ENCODE measurements around the gene NCBP3.
A peak's percentile ranks its signal among the peaks of the same experiment; 100 is the strongest.
"Not testable (repeated sequence)": the region's sequence is repeated elsewhere in the genome, so short reads cannot be mapped to it uniquely, and the experiment has no call there.

Gene NCBP3

DNA sequence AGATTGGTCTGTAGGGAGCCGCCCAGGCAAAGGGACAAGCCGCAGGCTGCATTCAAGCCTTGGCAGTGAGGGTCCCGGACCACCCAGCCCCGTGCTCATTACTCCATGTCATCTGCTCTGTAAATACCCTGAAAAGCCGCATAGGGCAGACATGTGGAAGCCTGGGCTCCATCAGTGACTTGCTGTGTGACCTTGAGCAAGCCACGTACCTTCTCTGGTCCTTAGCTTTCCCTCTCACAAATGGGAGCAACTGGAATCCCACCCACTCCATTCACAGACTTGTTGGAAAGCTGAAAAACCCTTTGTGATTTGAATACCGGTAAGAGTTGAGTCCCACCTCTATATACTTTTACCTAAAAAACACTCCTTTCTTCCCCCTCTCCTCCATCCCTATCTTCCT lies 34.9 kb upstream of the NCBP3 start:
- no peak for DNase-seq

DNA sequence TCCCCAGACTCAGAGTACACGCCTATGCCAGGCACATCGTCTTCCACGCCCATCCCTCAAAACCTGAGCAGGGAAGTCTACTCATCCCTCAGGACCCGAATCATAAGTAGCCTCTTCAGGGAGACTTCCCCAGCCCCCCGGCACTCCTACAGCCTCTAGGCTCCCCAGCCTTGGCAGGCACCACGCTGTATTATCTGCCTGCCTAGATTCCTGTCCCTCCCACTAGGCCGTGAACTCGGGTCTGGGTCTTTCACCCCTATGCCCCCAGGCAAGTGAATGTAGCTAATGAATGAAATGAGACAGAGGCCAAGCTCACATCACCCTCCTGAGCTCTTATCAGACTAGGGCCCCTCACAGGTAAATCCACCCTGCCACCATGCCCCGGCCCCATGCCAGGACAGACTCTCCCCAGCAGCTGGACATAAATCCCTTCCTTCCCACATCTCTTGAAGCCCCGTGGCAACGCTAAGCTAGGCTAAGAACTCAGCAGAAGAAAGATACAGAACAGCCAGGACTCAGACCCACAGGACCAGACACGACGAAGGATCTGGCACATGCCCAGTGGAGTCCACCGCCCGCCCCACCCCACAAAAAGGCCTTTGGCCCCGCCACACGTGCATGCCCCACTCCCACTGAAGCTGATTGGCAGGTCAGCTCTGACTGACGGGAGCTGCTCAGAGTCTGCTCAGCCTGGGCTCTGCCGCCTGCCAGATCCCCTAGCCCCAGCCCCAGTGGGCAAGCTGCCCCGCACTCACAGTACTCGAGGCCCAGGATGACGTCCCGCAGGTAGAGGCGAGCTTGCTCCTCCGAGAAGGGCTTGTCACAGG lies 33.8 kb upstream of the NCBP3 start:
- DNase-seq = no peak

DNA sequence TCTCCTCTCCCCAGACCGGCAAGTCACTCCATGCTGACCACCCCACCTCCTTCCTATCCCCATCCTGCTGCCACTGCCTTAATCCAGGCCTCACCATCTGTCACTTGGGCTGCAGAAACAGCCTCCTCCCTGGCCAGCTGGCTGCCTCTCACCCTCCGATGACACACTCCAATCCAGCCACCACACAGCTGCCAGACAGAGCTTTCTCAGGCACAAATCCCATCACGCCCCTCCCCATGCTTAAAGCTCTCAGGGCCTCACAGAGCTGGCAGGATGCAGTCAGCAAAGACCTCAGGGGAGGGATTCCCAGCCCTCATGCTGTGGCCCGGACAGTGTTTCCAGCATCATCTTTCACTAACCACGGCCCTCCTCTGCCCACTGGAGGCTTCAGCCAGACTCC lies 33.1 kb upstream of the NCBP3 start:
- no peak for DNase-seq

DNA sequence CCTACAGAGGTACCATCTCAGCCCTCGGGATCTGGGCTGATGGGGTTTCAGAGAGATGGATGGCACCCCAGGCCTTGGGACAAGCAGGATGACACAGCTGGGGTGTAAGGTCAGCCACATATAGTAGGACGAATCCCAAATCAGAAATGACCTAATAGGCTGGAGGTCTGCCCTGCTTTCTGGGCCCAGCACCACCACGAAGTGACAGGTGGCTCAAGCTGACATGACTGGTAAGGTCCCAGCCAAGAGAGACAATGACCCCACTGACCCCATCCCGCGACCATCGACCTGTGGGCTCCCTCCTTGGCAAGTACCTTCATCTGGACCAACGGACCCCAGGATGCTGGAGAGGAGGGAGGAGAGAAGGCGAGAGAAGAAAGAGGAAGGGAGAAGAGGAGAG lies 31.2 kb upstream of the NCBP3 start:
- DNase-seq = no peak

DNA sequence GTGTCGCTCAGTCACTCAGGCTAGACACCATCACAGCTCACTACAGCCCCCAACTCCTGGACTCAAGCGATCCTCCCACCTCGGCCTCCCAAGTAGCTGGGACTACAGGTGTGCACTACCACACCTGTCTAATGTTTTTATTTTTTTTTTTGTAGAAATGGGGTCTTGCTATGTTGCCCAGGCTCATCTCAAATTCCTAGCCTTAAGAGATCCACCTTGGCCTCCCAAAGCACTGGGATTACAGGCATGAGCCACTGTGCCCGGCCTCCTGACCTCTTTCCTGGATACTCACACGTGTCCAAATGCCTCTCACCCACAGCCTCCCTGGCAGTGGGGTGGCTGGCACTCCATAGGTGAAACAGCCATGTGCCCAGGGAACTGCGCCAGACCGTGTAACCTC lies 29.3 kb upstream of the NCBP3 start:
- no peak for DNase-seq

DNA sequence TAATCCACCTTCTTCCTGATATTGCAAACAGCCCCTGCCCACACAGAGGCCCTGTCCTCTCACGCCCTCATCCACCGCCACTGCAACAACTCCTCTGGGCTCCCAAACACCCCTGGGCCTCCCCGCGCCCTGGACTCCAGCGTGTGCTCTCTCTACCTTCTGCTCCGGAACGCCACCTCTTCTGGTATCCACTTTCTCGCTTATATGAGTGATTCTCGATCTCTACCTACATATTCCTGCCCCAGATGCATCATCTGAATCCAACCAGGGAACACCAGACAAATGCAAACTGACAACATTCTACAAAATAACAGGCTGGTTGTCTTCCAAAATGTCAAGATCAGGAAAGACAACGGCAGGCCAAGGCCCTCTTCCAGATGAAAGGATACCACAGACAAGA lies 27.8 kb upstream of the NCBP3 start:
- DNase-seq = no peak

DNA sequence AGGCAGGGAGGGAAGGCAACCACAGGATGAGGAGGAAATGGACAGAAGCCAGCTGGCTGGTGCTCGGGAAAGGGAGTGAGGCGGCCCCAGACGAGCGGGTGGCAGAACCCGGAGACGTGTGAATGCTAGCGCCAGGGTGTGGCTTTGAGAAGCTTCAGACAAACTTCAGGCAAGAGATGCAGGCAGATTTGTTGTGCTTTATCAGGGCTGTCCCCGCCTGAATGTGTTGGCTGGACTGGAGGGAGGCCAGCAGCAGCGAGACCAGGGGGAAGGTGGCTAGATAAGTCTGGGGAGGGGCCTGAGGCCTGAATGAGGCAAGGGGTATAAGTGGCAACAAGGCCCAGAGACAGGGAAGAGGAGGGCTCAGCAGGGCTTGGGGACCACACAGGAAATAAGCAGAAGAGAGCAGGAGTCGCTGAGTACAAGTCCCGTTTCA lies 24.8 kb upstream of the NCBP3 start:
- no peak for DNase-seq

DNA sequence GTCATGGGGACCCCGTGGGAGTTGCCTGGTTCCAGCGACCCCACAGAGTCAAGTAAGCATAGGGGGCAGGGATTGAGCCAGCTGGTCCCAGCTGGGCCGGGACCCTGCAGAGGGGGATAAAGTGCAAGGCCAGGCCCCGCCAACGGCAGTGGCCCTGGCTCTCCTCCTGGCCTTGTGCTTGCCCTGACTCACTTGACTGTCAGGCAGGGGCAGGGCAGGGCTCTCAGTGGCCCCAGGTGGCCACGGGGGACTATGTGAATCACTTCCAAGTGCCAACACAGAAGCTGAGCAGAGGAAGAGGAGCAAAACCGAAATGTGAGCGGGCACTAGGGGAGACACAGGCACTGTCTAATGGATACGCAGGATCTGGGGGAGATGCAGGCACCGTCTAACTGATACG lies 21.6 kb upstream of the NCBP3 start:
- no peak for DNase-seq

DNA sequence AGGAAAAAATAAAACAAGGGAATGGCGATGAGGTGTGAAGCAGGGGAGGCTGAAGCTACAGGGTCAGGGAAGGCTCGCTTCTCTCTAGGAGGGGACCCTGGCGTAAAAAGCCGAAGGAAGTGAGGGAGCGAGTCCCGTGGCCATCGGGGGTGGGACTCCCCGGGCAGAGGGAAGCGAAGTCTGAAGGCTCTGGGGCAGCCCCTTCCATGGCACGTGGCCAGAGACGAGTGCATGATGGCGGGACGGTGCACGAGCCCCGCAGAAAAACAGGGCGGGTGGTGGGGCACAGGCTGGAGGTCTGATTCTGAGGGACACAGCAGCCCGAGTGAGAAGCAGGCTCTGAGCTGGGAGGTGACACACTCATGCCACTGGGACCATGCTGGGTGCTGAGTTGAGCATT lies 21.1 kb upstream of the NCBP3 start:
- no peak for DNase-seq

DNA sequence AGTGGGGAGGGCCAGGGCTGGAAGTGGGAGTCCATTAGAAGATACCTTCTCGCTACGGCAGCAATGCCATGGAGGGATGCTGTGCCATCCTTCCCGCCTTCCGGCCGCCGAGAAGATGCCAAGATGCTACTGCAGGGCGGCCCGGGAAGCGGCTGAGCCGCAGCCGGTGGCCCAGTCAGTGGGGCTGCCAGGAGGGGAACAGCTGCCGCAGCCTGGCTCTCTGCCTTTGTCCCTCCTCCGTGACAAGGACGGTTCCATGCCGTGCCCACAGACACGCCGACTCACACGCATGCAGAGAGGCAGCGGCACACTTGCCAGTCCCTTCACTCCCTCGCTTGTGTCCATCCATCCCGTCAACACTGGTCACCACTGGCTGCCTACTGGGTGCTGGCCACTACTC lies 20.2 kb upstream of the NCBP3 start:
- DNase-seq = no peak

DNA sequence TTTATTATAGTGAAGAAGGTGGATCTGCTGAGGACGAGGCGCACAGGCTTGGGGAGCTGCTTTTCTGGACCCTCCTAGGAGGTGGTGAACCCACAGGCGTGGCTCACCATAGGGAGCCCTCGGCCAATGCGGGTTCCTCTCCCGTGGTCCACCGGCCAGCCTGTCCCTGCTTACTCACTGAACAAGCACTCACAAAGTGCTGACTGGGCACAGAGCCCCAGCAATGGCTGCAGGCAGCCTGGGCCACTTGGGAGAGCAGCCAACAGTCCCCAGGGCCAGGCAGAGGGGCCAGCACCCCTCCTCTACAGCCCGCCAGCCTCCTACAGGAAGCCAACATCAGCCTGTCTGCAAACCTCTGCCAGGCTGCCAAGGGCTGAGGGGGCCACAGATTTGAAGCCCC lies 19.1 kb upstream of the NCBP3 start:
- peak in 1 of 2 donors; percentile 37 for DNase-seq

DNA sequence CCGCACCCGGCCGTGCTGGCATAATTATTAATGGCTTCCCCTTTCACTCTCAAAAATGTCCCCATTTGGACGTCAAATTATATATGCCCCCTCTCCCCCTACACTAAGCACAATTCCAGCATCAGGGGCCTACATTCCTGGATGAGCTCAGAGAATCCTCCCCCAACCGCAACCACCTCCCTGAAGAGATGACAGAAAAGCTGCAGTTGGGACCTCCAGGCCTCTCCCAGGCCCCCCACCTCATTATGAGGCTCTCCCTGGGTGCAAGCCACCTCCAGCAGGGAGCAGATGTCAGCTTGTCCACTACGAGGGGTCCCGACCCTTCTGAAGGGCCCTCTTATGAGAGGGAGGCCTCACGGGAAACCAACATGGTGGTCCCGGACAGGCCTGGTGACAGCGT lies 18.5 kb upstream of the NCBP3 start:
- DNase-seq = no peak

DNA sequence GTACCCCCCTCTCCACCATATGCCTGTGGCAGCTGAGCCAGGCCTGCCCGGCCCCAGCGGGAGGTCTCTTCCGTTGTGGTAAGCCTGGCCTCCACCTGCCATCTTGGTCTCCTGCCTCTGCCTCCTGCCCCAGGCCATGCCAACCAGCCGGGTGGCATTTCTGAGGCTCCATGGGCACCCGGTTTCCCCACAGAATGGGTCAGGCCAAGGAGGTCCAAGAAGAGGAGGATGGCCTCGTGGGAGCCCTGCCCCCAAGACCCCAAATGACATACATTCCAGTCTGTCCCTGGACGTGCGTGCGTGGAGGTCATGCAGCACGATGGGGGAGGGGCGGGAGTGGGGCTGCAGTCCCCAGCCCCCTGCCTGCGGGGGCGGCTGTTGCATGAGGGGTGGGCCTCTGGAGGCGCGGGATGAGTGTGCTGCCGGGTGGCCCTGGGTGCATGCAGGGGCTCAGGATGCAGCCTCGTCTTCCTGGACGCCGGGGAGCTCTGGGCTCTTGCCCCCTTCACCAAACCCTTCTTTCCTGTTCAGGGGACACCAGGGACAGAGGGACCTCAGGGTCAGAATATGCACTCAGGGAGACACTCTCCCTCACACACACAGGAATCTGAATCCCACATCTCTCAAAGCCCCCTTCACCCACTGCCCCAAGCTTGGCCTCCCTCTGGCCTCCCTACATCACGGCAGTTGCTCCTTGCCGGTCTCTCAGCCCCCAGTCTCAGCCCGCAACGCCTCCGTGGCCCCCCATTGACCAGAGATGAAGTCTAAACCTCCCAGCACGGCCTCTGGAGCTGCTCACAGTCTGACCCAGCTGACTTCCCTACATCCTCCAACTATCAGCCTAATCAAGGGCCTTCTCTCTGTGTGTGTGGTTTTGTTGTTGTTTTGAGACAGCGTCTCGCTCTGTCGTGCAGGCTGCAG lies 16.0 kb upstream of the NCBP3 start:
- no peak for DNase-seq

DNA sequence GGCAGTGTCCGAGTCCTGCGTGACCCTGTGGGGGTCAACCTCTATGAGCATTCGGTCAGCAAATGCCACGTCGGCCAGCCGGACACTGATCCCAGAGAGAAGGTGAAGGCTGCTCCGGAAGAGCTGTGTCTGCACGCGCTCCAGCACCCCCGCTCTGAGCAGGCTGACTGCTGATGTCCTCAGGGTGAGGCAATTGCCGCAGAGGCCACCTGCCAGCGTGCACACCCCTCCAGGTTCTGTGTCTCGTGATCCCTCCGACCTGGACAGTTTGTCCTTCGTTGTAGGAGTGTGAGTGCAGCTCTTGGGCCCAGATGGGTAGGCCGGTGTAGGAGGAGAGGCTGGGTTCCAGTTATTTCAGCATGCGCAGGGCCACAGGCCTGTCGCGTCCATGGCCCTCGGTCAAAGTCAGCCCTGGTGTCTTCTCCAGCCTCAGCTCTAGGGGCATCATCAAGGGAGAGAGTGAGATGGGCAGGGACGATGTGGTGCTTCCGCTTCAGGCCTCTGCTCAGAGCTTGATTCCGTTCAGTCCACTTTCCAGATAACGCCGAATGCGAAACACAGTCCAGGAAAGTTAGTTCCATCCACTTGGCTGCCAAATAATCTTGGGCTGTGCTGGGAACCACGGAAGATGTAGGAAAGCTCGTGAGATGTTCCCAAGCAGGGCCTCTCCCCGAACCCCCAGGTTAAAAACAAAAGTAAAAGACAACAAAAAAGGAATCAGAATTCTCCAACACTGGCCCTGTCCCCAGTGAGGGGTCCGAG lies 15.1 kb upstream of the NCBP3 start:
- DNase-seq = no peak

DNA sequence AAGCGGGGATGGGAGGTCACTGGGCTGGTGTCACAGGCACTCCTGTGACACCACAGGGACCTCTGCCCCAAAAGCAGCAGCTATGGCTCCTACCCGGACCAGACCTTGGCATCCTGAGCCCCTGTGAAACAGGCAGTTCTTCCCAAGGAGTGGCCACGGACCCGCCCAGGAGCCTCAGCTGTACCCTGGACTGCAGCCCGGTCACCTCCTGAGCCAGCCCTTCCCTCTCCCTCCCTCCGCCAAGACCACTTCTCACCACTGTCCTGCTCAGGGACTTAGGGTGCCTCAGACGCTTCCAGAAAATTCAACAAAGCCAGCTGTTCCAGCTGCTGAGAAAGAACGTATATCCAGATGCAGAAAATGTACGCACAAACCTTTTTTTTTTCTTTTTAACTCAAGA lies 13.9 kb upstream of the NCBP3 start:
- DNase-seq = no peak

DNA sequence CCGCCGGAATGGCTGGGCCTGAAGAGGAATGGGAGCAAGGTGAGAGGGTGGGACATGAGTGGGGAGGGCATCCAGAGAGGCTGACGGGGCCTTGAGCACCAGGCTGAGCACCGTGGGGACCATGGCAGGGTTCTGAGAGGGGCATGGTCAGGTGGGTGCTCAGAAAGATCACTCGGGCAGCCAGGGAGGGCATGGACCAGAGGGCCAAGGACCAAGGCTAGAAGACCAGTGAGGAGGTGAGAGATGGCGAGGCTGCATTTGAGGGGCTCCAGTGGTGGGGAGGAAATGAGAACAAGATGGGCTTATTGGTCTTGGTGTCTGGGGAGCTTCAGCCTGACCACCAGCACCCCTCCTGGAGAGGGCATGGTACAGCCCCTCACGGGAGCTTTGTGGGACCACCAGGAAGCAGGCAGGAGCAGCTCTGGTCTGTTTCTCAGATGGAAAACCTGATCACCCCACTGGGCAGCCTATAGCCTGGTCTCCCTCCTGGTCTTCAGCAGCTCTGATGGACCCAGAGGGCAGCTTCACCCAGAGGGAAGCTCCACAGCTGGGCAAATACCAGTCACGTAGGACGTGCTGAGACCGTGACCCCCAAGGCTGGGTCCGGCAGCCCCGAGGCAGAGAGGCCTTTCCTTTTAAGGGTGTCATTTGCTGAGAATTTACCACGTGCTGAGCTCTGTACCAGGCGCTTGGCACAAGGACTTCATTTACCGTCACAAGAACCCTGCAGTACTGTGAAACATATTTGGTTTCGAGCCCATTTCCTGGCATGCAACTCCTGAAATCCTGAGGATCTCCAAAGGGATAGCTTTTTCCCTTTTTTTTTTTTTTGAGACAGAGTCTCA lies 11.4 kb upstream of the NCBP3 start:
- DNase-seq = no peak

DNA sequence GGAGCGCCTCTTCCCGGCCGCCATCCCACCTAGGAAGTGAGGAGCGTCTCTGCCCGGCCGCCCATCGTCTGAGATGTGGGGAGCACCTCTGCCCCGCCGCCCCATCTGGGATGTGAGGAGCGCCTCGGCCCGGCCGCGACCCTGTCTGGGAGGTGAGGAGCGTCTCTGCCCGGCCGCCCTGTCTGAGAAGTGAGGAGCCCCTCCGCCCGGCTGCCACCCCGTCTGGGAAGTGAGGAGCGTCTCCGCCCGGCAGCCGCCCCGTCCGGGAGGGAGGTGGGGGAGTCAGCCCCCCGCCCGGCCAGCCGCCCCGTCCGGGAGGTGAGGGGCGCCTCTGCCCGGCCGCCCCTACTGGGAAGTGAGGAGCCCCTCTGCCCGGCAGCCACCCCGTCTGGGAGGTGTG lies 8.2 kb upstream of the NCBP3 start:
- not testable (repeated sequence) for DNase-seq

DNA sequence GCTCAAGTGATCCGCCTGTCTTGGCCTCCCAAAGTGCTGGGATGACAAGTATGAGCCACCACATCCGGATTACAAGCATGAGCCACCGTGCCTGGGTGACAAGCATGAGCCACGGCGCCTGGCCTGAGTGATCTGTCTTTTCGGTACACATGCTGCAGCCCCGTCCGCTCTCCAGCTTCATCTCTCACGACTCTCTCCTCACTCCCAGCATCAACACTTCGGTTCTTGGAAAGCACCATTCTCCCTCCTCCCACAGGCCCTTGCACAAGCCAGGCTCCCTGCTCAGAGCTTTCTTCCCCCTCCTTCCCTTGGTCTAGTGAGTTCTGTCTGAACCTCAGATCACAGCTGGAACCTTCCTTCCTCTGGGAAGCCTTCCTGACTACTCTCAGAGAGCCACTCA lies 6.5 kb upstream of the NCBP3 start:
- DNase-seq = no peak

DNA sequence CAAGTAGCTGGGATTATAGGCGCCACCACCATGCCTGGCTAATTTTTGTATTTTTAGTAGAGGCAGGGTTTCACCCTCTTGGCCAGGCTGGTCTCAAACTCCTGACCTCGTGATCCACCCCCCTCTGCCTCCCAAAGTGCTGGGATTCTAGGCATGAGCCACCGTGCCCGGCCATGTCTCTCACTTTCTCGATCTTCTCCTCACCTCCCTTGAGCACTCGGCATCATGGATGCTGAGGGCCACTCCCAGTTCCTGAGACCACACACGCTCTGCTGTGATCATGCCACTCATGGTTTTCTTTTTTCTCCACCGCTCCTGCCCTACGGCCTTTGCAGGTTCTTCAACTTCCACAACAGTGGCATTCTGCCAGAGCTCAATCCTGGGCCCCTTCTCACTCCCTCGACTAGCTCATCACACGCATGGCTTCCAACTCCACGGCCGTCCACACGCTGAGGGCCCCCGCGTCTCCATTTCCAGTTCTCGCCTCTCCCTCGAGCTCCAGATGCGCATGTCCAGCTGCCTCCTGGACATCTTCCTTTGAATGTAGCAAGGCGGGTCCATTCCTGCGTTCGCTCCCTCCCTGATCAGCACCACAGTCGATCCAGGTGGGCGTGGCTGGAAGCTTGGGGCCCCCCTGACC lies 5.5 kb upstream of the NCBP3 start:
- no peak for DNase-seq

DNA sequence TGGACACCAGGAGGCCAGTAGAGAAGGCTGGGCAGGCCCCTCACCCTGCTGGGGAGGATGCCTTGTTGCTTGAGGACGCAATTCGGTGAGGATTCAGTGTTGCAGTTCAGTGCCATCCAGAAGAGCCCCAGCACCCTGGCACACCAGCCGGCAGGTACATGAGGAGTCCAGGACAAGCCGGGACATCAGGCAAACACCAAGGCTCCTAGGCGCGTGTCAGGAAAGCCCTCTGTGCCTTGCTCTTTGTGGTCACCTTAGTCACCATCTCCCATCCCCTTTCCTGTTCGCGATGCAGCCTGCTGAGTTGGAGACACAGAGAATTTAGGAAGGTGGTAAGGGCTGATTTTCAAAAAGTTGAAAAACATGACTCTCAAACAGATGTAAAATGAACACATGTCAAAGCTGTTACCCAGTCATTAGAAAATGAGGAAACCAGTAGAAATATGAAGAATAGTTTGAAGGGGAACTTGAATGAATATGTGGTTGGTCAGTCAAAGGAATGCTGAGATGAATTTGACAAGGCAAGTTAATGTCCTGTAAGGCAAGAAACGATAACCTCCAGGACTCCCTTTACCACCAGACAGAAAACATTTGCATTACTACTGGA lies 2.3 kb upstream of the NCBP3 start:
- DNase-seq = no peak

DNA sequence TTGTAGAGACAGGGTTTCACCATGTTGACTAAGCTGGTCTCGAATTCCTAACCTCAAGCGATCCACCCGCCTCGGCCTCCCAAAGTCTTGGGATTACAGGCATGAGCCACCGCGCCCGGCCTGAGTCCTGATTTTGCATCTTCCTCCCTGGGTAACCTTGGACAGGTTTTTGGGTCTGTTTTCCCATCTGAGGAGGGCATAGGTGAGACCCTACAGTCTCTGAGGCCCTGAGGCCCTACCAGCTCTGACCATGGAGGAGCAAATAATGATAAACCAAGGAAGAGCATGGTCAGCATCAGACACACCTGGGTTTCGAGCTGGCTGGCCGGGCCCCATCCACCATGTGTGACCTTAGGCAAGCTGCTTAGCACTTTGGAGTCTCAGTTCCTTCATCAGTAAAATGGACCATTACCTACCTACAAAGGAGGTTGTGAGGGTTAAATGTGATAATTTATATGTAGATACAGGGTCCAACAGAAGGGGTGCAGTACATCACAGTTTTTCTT lies 1.2 kb upstream of the NCBP3 start:
- DNase-seq = no peak

Measured in hippocampal formation (tissue), 2 donors.